ENCODE data around the gene C1orf122.

C1orf122 gene

GRCh38 chr1:37853157-37853556, 45.6 kb downstream of the C1orf122 start:
- no peaks in the 10 kb centered on the region for H3K4me1 ChIP-seq
- no peaks in the 10 kb centered on the region for H3K27me3 ChIP-seq
- peaks cover 2% of the 10 kb centered on the region; the same call in 1 of the 2 replicates for H3K36me3 ChIP-seq
- H3K4me3 ChIP-seq (ENCODE audit: low read depth, low read length) = no peak overlapping the region
- no peak for DNase-seq
- no peak for TF ChIP-seq CTCF (IDR thresholded peaks at IDR 0.05; ENCODE audit: low read depth, low read length)
- no peaks in the 10 kb centered on the region for H3K9me3 ChIP-seq

- Histone ChIP-seq H3K27me3 (no peaks in the 10 kb centered on the region), H3K9me3 (no peaks in the 10 kb centered on the region), H3K4me1 (no peaks in the 10 kb centered on the region), H3K36me3 (peaks cover 2% of the 10 kb centered on the region; the same call in 1 of the 2 replicates), H3K4me3 (ENCODE audit: low read depth, low read length) (no peak overlapping the region)
- DNase-seq = no peak
- TF ChIP-seq CTCF (IDR thresholded peaks at IDR 0.05; ENCODE audit: low read depth, low read length) = no peak
These were observed 46.8 kb downstream of the C1orf122 start for GRCh38 chr1:37854406-37854805.

All from BE2C (cell line).